GM18951 (cell line): ENCODE data around the gene RPUSD1.

Experiments used
- POLR2A ChIP-seq: IDR thresholded peaks from 4 replicates; pipeline ENCODE4 v1.6.1; 2011; ENCODE audit warnings: mild to moderate bottlenecking; ENCODE audit not compliant: insufficient read length, insufficient read depth; ENCODE audit errors: extremely low read depth
- in situ Hi-C: fragments of 300-500 bp; cut with MboI; formaldehyde crosslinking; loops from one replicate; pipeline ENCODE4 v1.12.0; 2022; ENCODE audit warnings: low sequenced_read_pairs, mixed read lengths, inconsistent platforms; ENCODE audit not compliant: unreplicated experiment

The RPUSD1 gene, protein sequence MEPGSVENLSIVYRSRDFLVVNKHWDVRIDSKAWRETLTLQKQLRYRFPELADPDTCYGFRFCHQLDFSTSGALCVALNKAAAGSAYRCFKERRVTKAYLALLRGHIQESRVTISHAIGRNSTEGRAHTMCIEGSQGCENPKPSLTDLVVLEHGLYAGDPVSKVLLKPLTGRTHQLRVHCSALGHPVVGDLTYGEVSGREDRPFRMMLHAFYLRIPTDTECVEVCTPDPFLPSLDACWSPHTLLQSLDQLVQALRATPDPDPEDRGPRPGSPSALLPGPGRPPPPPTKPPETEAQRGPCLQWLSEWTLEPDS

DNA sequence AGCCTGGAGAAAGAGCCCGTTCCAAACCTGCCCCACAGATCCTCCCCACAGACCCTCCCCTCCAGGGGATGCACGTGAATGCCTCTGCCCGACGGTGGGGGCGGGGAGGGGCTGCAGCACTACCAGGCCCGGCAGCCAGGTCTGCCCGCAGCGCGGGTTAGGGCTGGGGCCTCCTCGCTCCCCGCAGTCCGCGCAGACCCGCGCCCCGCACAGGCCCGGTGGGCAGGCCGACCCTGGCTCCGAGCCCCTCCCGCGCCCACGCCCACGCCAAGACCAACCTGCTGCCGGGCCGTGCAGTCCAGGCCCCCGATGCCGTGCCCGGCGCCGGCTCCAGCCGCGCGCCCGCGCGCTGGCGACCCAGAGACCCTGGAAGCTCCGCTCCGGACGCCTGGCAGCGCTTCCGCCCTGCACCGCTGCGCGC is at the start of gene RPUSD1:
TSS of gene RPUSD1 (minus strand) at position 404 of the 421 bp plus-strand sequence. CDS start 644 bp downstream, outside the sequence.
- in situ Hi-C loops = loop anchor here (10.0 kb wide), 1 partner anchor 73 kb away; the partner anchor contains the start of gene METRN
- peak; percentile 81 for TF ChIP-seq POLR2A

DNA sequence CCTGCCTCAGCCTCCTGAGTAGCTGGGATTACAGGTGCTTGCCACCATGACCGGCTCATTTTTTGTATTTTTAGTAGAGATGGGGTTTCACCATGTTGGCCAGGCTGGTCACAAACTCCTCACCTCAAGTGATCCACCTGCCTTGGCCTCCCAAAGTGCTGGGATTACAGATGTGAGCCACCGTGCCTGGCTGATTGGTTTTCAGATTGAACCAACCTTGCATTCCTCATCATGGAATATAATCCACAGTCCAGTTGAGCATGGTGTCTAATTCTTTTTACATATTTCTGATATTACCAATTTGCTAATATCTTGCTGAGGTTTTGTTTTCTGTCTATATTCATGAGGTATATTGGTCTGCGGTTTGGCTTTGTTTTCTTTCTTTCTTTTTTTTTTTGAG is 48.6 kb upstream of the RPUSD1 start:
- in situ Hi-C loops = loop anchor here (25.0 kb wide), 1 partner anchor 225 kb away; the partner anchor contains the start of gene SSTR5

DNA sequence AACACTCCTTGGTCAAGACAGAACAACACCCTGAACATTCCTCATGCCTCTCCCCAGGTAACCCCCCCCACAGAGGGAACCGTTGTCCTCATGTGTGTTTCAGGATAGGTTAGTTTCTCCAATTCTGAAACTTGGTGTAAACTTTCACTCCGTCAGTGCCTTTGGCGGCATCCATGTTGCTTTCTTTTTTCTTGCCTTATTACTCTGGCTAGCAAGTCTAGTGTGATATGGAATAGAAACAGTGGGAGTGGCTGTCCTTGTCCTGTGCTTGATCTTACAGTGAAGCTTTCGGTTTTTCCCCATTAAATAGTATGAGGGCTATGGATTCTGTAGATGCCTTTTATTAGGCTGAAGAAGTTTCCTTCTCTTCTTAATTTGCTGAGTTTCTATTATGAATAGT is 48.0 kb upstream of the RPUSD1 start:
- in situ Hi-C loops = loop anchor here (25.0 kb wide), 1 partner anchor 226 kb away; the partner anchor contains the start of gene SSTR5
- TF ChIP-seq POLR2A = no peak

DNA sequence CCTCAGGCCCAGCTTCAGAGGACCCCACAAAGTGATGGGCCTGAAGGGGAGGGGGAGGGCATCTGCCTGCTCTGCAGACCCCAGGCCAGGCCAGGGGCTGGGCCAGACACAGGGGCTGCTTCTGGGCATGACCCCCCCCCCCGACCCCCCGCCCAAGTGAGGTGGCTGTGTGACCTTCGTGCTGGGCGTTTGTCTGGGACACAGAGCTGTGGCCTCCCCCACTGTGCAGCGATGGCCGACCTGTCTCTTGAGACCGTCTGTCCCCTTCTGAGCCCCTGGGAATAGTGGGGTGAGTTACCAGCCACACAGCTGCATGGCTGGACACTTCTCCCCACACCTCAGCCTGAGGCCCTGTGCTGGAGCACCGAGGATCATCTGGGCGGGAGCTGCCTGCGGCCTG is 47.2 kb upstream of the RPUSD1 start:
- in situ Hi-C loops = loop anchor here (25.0 kb wide), 1 partner anchor 227 kb away; the partner anchor contains the start of gene SSTR5
- no peak for TF ChIP-seq POLR2A

DNA sequence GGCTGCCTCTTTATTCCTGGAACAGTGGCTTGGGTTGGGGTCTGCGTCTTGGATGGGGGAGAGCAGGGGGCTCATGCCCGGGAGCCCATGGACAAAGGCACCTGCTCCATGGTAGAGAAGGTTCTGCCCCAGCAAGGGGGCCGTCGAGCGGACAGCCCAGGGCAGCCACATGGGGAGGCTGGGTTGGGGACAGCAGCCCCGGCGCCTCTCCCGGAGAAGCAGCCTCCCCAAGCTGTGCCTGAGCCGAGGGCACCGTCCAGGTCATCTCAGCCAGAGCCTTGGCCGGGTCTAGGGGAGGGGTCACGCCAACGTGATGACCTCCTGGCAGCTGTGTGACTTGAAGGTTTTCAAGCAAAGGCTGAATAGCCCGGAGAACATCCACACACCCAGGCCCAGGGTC is 45.2 kb upstream of the RPUSD1 start:
- in situ Hi-C loops = loop anchor here (25.0 kb wide), 1 partner anchor 229 kb away; the partner anchor contains the start of gene SSTR5
- no peak for TF ChIP-seq POLR2A

DNA sequence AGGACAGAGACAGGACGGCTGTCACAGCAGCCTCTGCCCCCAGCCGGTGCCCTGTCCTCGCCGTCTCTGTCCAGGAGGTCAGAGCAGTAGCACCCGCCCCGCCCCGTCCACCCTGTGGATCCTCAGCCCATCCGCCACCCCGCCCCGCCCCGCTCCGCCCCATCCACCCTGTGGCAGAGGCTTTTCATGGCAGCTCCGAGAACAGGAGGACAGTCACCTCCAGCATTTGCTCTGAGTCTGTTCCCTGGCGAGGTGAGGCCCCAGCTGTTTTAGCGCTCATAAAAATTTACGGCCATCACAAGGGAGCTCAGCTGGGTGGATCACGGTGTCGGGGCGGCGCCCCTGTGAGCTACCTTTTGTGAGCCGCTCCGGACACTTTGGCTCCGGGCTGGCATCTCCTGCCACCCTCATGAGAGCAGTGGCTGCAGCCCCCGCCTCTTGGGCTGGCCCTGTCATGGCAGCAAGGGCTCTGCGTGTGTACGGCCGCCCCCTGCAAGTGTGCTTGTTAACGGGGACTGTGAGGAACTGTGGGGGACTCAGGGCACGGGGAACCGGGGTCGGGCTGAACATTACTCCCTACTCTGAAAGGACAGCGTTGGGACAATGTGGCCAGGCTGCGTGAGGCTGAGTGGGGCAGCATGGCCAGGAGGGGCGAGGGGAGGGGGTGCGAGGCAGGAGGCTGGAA is 44.6 kb upstream of the RPUSD1 start:
- in situ Hi-C loops = loop anchor here (25.0 kb wide), 1 partner anchor 230 kb away; the partner anchor contains the start of gene SSTR5
- no peak for TF ChIP-seq POLR2A

DNA sequence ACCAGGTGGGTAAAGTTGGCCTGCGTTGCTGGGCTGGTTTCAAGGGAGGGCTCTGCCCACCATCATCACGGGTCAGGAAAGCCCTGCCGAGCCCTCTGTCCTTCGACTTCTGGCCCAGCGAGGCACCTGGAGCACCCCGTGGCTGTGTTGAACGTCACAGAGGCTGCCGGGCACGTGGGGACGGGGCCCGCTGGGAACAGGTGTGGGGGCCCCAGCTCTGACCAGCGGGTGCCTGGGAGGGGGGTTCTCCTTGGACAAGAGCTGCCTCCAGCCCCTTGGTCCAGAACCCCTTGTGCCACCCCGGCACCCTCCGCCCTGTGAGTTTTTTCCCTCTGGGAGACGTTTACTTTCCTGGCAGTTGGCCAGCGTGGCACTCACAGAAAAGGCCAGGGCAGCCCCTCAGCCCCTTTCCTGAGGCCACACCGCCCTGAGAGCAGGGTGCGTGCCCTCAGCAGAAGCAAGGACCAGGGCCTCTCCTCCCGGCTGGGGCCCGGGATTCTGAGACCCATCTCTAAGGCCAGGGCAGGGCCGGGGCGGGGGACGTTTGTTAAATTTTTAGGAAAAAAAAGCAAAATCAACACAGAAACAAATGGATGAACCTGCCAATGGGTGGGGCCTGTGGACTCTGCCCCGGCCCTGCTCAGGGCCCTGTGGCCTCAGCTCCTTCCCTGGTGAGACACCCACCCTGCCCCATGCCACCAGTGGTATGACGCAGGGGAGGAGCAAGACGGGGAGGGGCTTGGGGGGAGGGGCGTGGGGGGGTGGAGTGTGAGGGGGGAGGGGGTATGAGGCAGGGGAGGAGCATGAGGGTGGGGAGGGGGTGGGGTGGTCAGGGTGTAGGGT is 43.6 kb upstream of the RPUSD1 start:
- in situ Hi-C loops = loop anchor here (25.0 kb wide), 1 partner anchor 231 kb away; the partner anchor contains the start of gene SSTR5
- TF ChIP-seq POLR2A = no peak

DNA sequence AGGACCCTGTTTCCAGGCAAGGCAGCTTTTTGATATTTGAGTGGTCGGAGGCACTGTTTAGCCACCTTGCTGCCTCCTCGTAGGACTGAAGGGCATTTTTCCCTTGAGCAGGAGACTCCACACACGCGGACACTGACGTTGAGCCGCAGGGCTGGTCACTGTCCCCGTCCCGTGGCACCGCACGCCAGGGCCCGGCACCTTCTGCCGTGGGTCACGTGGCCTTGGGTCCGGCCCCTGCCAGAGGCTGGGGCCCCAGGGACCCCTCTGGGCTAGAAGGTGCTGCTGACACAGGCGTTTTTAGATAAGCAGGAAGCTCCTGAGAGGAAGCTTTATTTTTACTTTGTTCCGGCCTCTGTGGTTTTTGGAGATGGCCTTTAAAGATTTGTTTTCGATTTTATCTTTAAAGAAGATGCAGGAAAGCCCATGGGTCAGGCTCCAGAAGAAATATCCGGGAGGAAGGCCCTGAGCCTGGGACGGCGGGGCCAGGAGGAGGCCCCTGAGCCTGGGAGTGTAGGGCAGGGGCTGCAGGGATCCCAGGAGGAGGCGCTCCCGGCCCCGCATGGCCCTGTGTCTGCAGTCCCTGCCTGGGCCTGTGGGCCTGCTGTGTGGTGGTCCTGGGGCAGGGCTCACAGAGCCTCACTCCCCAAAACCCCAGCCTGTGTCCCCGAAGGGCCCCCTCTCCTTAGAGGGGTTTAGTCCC is 42.8 kb upstream of the RPUSD1 start:
- no peak for TF ChIP-seq POLR2A
- in situ Hi-C loops = loop anchor here (25.0 kb wide), 1 partner anchor 231 kb away; the partner anchor contains the start of gene SSTR5

DNA sequence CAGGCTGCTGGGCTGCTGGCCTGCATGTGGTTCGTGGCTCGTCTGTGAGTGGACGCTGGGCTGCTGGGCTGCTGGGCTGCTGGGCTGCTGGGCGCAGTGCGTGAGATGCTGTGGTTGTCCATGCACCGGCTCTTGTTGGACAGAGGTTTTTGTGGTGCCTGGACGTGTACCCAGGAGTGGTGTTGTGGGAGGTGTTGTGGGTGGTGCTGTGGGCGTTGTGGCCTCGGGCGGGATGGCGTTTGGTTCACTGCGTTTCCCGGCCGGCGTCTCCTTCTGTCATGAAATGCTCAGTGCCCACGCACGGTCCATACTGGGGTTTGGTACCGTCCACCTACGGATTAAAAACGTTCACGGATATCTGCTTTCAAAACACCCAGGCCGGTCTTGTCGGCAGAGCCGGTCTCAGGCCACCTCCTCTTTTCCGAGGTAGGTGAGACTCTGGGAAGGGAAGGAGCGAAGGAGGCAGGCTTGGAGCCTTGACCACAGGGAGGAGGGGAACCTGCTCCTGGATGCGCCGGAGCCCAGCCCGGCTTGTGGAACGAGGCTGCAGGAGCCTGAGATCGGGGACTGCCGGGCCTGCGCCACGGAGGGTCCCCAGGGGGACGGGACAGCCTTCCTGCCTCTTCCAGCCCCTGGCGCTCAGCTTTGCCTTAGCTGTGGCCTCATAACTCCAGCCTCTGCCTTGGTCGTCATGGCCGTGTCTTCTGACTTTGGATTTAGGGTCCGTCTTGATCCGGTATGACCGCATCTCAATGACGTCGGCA is 42.1 kb upstream of the RPUSD1 start:
- in situ Hi-C loops = loop anchor here (25.0 kb wide), 1 partner anchor 232 kb away; the partner anchor contains the start of gene SSTR5
- TF ChIP-seq POLR2A = no peak

DNA sequence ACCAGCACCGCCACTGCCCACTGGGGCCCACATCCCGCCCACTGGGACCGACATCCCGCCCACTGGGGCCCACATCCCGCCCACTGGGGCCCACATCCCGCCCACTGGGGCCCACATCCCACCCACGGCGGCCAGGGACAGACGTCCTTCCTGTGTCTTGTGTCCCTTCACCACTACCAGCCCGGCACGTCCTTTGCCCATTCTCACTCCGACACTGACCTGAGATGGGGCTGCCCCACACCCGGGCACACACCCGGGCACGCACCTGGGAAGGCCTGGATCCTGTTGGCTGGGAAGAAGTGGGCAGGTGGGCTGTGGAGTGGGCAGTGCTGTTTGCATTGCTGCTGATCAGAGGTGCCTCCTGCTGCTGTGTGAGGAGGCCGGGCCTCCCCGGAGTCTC is 40.7 kb upstream of the RPUSD1 start:
- in situ Hi-C loops = loop anchor here (25.0 kb wide), 1 partner anchor 233 kb away; the partner anchor contains the start of gene SSTR5
- no peak for TF ChIP-seq POLR2A

DNA sequence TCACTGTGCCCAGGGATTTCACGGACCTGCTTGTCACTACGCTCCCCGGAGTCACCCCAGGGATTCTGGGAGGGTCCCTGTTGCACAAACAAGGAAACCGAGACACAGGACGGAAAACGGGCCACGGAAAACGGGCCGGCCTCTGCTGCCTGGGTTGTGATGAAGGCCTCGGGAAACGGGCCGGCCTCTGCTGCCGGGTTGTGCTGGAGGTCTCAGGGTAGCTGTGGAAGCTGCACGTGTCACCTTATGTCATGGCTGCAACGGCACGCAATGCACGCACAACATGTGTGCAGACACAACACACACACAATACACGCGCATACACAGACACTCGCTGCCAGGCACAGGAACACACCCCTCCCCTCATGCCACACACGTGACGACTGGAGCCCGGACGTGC is 39.3 kb upstream of the RPUSD1 start:
- in situ Hi-C loops = loop anchor here (25.0 kb wide), 1 partner anchor 235 kb away; the partner anchor contains the start of gene SSTR5
- no peak for TF ChIP-seq POLR2A
